Erythroblast (primary cell): Measurements from ENCODE around the gene UBC.

Source experiments
- GATA1 ChIP-seq: IDR thresholded peaks from 2 replicates; pipeline ENCODE4 v1.6.1; 2011; ENCODE audit warnings: low read depth, mild to moderate bottlenecking, control low read depth, low read length, moderate library complexity
- POLR2A ChIP-seq: IDR thresholded peaks from 2 replicates; pipeline ENCODE4 v1.6.1; 2011; ENCODE audit warnings: mild to moderate bottlenecking, low read length

DNA sequence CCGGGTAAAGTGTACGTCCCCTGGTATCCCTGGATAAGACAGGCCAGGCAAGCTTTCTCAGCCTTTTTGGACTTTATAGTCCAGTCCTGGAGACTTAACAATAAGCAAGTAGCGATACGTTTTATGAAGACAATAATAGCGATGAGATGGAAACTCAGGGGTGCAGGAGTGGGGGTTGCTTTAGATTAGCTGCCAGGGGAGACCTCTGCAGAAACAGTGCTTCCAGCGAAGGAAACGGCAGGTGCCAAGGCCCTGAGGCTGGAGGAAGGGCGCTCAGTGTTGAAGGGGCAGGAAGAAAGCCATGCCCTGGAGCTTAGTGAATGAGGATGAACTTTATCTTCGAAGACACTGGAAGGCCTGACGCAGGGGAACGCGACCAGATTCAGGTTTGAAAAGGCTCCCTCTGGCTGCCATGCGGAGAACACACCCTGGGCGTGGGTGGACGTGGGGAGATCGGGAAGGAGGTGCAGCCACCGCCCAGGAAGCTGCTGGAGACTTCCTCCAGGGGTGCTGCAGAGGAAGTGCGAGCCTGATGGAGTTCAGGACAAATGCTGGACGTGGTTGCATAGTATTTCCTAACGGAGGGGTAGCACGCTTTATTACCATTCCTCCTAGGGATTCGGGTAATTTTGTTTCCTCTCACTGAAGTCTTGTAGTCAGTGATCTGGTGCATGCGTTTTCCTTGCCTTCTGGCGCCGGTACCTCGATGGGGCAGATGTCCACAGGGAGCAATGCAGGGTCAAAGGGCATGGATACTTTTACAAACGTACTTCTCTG is 26.1 kb upstream of the UBC start:
- TF ChIP-seq POLR2A (peak; percentile 50), GATA1 (no peak)
